H9 (cell line): Measurements from ENCODE around the gene TIMP1. TPM values are rescaled to one million over a fixed set of nuclear protein-coding genes. Genes with fewer than 3 reads are reported as not detected.

Source experiments
- DNase-seq: peaks from one replicate; pipeline ENCODE4 v3.0.0-alpha.2; 2017
- H2AFZ ChIP-seq: one replicate; pipeline ENCODE4 v1.6.1; 2013; ENCODE audit warnings: mild to moderate bottlenecking, low read length, control low read depth, moderate library complexity
- H2AK5ac ChIP-seq: 2 replicates; pipeline ENCODE4 v1.6.1; 2013; ENCODE audit warnings: low read length, control low read depth, mixed read lengths; ENCODE audit not compliant: insufficient read length
- H2BK120ac ChIP-seq: one replicate; pipeline ENCODE4 v1.6.1; 2013; ENCODE audit warnings: low read depth, mild to moderate bottlenecking, low read length, control low read depth, inconsistent platforms; ENCODE audit not compliant: poor library complexity, severe bottlenecking
- H2BK12ac ChIP-seq: 2 replicates; pipeline ENCODE4 v1.6.1; 2013; ENCODE audit warnings: low read length, control low read depth, mixed read lengths, low read depth; ENCODE audit not compliant: insufficient read length
- H2BK15ac ChIP-seq: 2 replicates; pipeline ENCODE4 v1.6.1; 2013; ENCODE audit warnings: low read depth, low read length, control low read depth
- H2BK20ac ChIP-seq: one replicate; pipeline ENCODE4 v1.6.1; 2013; ENCODE audit warnings: low read depth, mild to moderate bottlenecking, low read length, control low read depth, inconsistent platforms; ENCODE audit not compliant: poor library complexity, severe bottlenecking
- H2BK5ac ChIP-seq: 2 replicates; pipeline ENCODE4 v1.6.1; 2013; ENCODE audit warnings: low read length, control low read depth, mixed read lengths; ENCODE audit not compliant: insufficient read length
- H3K14ac ChIP-seq: 2 replicates; pipeline ENCODE4 v1.6.1; 2013; ENCODE audit warnings: low read length, control low read depth; ENCODE audit not compliant: insufficient read depth
- H3K18ac ChIP-seq: 2 replicates; pipeline ENCODE4 v1.6.1; 2013; ENCODE audit warnings: low read depth, mild to moderate bottlenecking, mixed read lengths, low read length, control low read depth; ENCODE audit not compliant: insufficient read length
- H3K23ac ChIP-seq: 2 replicates; pipeline ENCODE4 v1.6.1; 2013; ENCODE audit warnings: low read length, control low read depth, mixed read lengths, low read depth; ENCODE audit not compliant: insufficient read length
- H3K23me2 ChIP-seq: 2 replicates; pipeline ENCODE4 v1.6.1; 2013; ENCODE audit warnings: low read depth, mild to moderate bottlenecking, mixed read lengths, low read length, control low read depth; ENCODE audit not compliant: insufficient read length, poor library complexity, severe bottlenecking
- H3K27ac ChIP-seq: 2 replicates; pipeline ENCODE4 v1.5.1; 2013; ENCODE audit warnings: low read length, control low read depth, mixed read lengths, low read depth; ENCODE audit not compliant: insufficient read length
- H3K27me3 ChIP-seq: 2 replicates; pipeline ENCODE4 v1.6.1; 2013; ENCODE audit warnings: low read length, control low read depth, inconsistent platforms; ENCODE audit not compliant: insufficient read depth
- H3K4ac ChIP-seq: 2 replicates; pipeline ENCODE4 v1.6.1; 2013; ENCODE audit warnings: low read depth, mild to moderate bottlenecking, control low read depth, inconsistent platforms, low read length, moderate library complexity
- H3K4me1 ChIP-seq: 2 replicates; pipeline ENCODE4 v1.6.1; 2013; ENCODE audit warnings: low read length, control low read depth, inconsistent platforms; ENCODE audit not compliant: insufficient read depth
- H3K4me2 ChIP-seq: 2 replicates; pipeline ENCODE4 v1.6.1; 2013; ENCODE audit warnings: low read length, control low read depth, mixed read lengths; ENCODE audit not compliant: insufficient read length, insufficient read depth
- H3K56ac ChIP-seq: 2 replicates; pipeline ENCODE4 v1.6.1; 2013; ENCODE audit warnings: low read depth, mild to moderate bottlenecking, mixed read lengths, low read length, control low read depth; ENCODE audit not compliant: insufficient read length
- H3K79me1 ChIP-seq: 2 replicates; pipeline ENCODE4 v1.6.1; 2013; ENCODE audit warnings: low read depth, mild to moderate bottlenecking, moderate library complexity, low read length, control low read depth, inconsistent platforms; ENCODE audit not compliant: insufficient read depth, poor library complexity, severe bottlenecking
- H3K79me2 ChIP-seq: 2 replicates; pipeline ENCODE4 v1.6.1; 2013; ENCODE audit warnings: low read length, control low read depth, inconsistent platforms; ENCODE audit not compliant: insufficient read depth
- H3K9ac ChIP-seq: 2 replicates; pipeline ENCODE4 v1.6.1; 2013; ENCODE audit warnings: low read length, control low read depth, mixed read lengths; ENCODE audit not compliant: insufficient read length; ENCODE audit errors: extremely low read depth
- H3K9me3 ChIP-seq: one replicate; pipeline ENCODE4 v1.6.1; 2013; ENCODE audit warnings: low read depth, low read length, inconsistent platforms; ENCODE audit not compliant: control insufficient read depth
- H3T11ph ChIP-seq: one replicate; pipeline ENCODE4 v1.6.1; 2013; ENCODE audit warnings: mild to moderate bottlenecking, low read length, control low read depth, inconsistent platforms
- H4K20me1 ChIP-seq: one replicate; pipeline ENCODE4 v1.6.1; 2013; ENCODE audit not compliant: control insufficient read depth, insufficient read length, insufficient read depth
- H4K5ac ChIP-seq: 2 replicates; pipeline ENCODE4 v1.6.1; 2013; ENCODE audit warnings: low read depth, mild to moderate bottlenecking, mixed read lengths, low read length, control low read depth; ENCODE audit not compliant: insufficient read length
- H4K8ac ChIP-seq: replicated peaks from 2 replicates; pipeline ENCODE4 v1.6.1; 2013; ENCODE audit warnings: low read length, control low read depth, mixed read lengths, low read depth; ENCODE audit not compliant: insufficient read length
- H4K91ac ChIP-seq: 2 replicates; pipeline ENCODE4 v1.6.1; 2013; ENCODE audit warnings: low read depth, mild to moderate bottlenecking, moderate library complexity, mixed read lengths, low read length, control low read depth; ENCODE audit not compliant: insufficient read length
- H3K27ac Mint-ChIP-seq, 3 experiments: 2 replicates in 2 of 3; 3 replicates in 1 of 3; pipeline ENCODE4 v1.8.0; 2020 to 2021; ENCODE audit warnings: mixed read lengths in 3 of 3, mild to moderate bottlenecking in 1 of 3, moderate library complexity in 1 of 3
- H3K27me3 Mint-ChIP-seq: 2 replicates; pipeline ENCODE4 v1.8.0; 2021; ENCODE audit warnings: low read depth, mild to moderate bottlenecking, moderate library complexity, mixed read lengths
- H3K36me3 Mint-ChIP-seq, 3 experiments: 2 replicates in 2 of 3; 3 replicates in 1 of 3; pipeline ENCODE4 v1.8.0; 2020 to 2021; ENCODE audit warnings: low read depth in 3 of 3, mixed read lengths in 3 of 3; ENCODE audit not compliant: insufficient read depth in 1 of 3
- H3K4me1 Mint-ChIP-seq, 2 experiments: 2 replicates each; pipeline ENCODE4 v1.8.0; 2020; ENCODE audit warnings: mixed read lengths in 2 of 2
- H3K4me3 Mint-ChIP-seq, 2 experiments: 2 replicates in 1 of 2; 3 replicates in 1 of 2; pipeline ENCODE4 v1.8.0; 2020 to 2021; ENCODE audit warnings: mild to moderate bottlenecking in 2 of 2, mixed read lengths in 2 of 2, moderate library complexity in 1 of 2
- H3K9me3 Mint-ChIP-seq, 2 experiments: 2 replicates in 1 of 2; 3 replicates in 1 of 2; pipeline ENCODE4 v1.8.0; 2020; ENCODE audit warnings: mild to moderate bottlenecking in 2 of 2, mixed read lengths in 2 of 2, moderate library complexity in 1 of 2
- CTCF ChIP-seq: fragments of 200-600 bp; sonication (generic); conservative IDR thresholded peaks from 3 replicates; pipeline ENCODE4 v1.8.0; 2021; ENCODE audit warnings: antibody characterized with exemption, mild to moderate bottlenecking
- WGBS: extraction: QIAGEN DNeasy Blood & Tissue Kit; methylation state at CpG from one replicate; pipeline ENCODE4 v1.1.7; 2013; ENCODE audit warnings: missing lambda C conversion rate, low lambda C conversion rate, mixed read lengths; ENCODE audit not compliant: insufficient read length; ENCODE audit errors: extremely low coverage; 5-methylcytosine and 5-hydroxymethylcytosine counted together
- total RNA-seq: library from RNA; stranded (reverse); gene quantifications from 2 replicates; pipeline ENCODE4 v1.2.1, GENCODE V29; 2021

TIMP1 gene
- total RNA-seq, 1 experiment from 2014 or later = 65.1 TPM

GRCh38 chrX:47629419-47630200 lies 47.4 kb downstream of the TIMP1 start, which contains the start of gene CFP:
TSS of gene CFP (minus strand) at chrX:47629930. CDS start at chrX:47629844, 86 bp downstream.
- Mint-ChIP-seq H3K36me3 (peaks cover 0 to 11% (median 9%) of the 10 kb centered on the region in 3 experiments; a peak in 3 of 7 replicates), H3K4me1 (peaks cover 8 to 14% of the 10 kb centered on the region in 2 experiments)
- H2BK12ac ChIP-seq = no peak within 1 kb of the TSS

More at GRCh38 chrX:47629419-47630200, 47.4 kb downstream of the TIMP1 start, which contains the start of gene CFP:
- Histone ChIP-seq H3K9me3 (peaks cover 54% of the 10 kb centered on the region), H2AK5ac (no peak within 1 kb of the TSS), H3T11ph (no peak within 1 kb of the TSS), H4K91ac (no peak within 1 kb of the TSS), H3K18ac (no peak within 1 kb of the TSS), H2BK15ac (no peak within 1 kb of the TSS), H3K27me3 (no peaks in the 10 kb centered on the region), H3K4me1 (peaks cover 2% of the 10 kb centered on the region; the same call in 1 of the 2 replicates), H3K23ac (no peak within 1 kb of the TSS), H3K14ac (no peak within 1 kb of the TSS), H3K79me2 (no peaks in the 10 kb centered on the region), H3K4ac (no peak within 1 kb of the TSS), H4K20me1 (no peaks in the 10 kb centered on the region), H2BK20ac (no peak within 1 kb of the TSS), H2BK5ac (no peak within 1 kb of the TSS), H2BK120ac (no peak within 1 kb of the TSS), H2AFZ (no peak within 1 kb of the TSS), H3K4me2 (no peak within 1 kb of the TSS), H4K8ac (no peak within 1 kb of the TSS), H3K56ac (no peak within 1 kb of the TSS), H3K23me2 (no peaks in the 10 kb centered on the region), H3K9ac (no peak within 1 kb of the TSS), H3K27ac (no peak within 1 kb of the TSS), H3K79me1 (no peaks in the 10 kb centered on the region), H4K5ac (no peak within 1 kb of the TSS)
- no peak for TF ChIP-seq CTCF
- Mint-ChIP-seq H3K4me3 (no peak within 1 kb of the TSS; a peak in 2 of 5 replicates), H3K27ac (peak within 1 kb of the TSS in 1 of 3 experiments; percentile 78; a peak in 1 of 7 replicates), H3K27me3 (no peaks in the 10 kb centered on the region; the same call in 1 of the 2 replicates), H3K9me3 (peaks cover 54 to 62% of the 10 kb centered on the region in 2 experiments)
- DNase-seq = no peak
- no CpG with 5 or more reads among the region's 14 CpGs for WGBS
